H9 (cell line): ENCODE results near the gene EPB41L4B. TPM values are rescaled to one million over a fixed set of nuclear protein-coding genes. Genes with fewer than 3 reads are reported as not detected.

ENCODE experiments used
- DNase-seq: peaks from one replicate; pipeline ENCODE4 v3.0.0-alpha.2; 2017
- H2AFZ ChIP-seq: one replicate; pipeline ENCODE4 v1.6.1; 2013; ENCODE audit warnings: mild to moderate bottlenecking, low read length, control low read depth, moderate library complexity
- H2AK5ac ChIP-seq: 2 replicates; pipeline ENCODE4 v1.6.1; 2013; ENCODE audit warnings: low read length, control low read depth, mixed read lengths; ENCODE audit not compliant: insufficient read length
- H2BK120ac ChIP-seq: one replicate; pipeline ENCODE4 v1.6.1; 2013; ENCODE audit warnings: low read depth, mild to moderate bottlenecking, low read length, control low read depth, inconsistent platforms; ENCODE audit not compliant: poor library complexity, severe bottlenecking
- H2BK12ac ChIP-seq: 2 replicates; pipeline ENCODE4 v1.6.1; 2013; ENCODE audit warnings: low read length, control low read depth, mixed read lengths, low read depth; ENCODE audit not compliant: insufficient read length
- H2BK15ac ChIP-seq: 2 replicates; pipeline ENCODE4 v1.6.1; 2013; ENCODE audit warnings: low read depth, low read length, control low read depth
- H2BK20ac ChIP-seq: one replicate; pipeline ENCODE4 v1.6.1; 2013; ENCODE audit warnings: low read depth, mild to moderate bottlenecking, low read length, control low read depth, inconsistent platforms; ENCODE audit not compliant: poor library complexity, severe bottlenecking
- H2BK5ac ChIP-seq: 2 replicates; pipeline ENCODE4 v1.6.1; 2013; ENCODE audit warnings: low read length, control low read depth, mixed read lengths; ENCODE audit not compliant: insufficient read length
- H3K14ac ChIP-seq: 2 replicates; pipeline ENCODE4 v1.6.1; 2013; ENCODE audit warnings: low read length, control low read depth; ENCODE audit not compliant: insufficient read depth
- H3K18ac ChIP-seq: 2 replicates; pipeline ENCODE4 v1.6.1; 2013; ENCODE audit warnings: low read depth, mild to moderate bottlenecking, mixed read lengths, low read length, control low read depth; ENCODE audit not compliant: insufficient read length
- H3K23ac ChIP-seq: 2 replicates; pipeline ENCODE4 v1.6.1; 2013; ENCODE audit warnings: low read length, control low read depth, mixed read lengths, low read depth; ENCODE audit not compliant: insufficient read length
- H3K23me2 ChIP-seq: 2 replicates; pipeline ENCODE4 v1.6.1; 2013; ENCODE audit warnings: low read depth, mild to moderate bottlenecking, mixed read lengths, low read length, control low read depth; ENCODE audit not compliant: insufficient read length, poor library complexity, severe bottlenecking
- H3K27ac ChIP-seq: 2 replicates; pipeline ENCODE4 v1.5.1; 2013; ENCODE audit warnings: low read length, control low read depth, mixed read lengths, low read depth; ENCODE audit not compliant: insufficient read length
- H3K27me3 ChIP-seq: 2 replicates; pipeline ENCODE4 v1.6.1; 2013; ENCODE audit warnings: low read length, control low read depth, inconsistent platforms; ENCODE audit not compliant: insufficient read depth
- H3K4ac ChIP-seq: 2 replicates; pipeline ENCODE4 v1.6.1; 2013; ENCODE audit warnings: low read depth, mild to moderate bottlenecking, control low read depth, inconsistent platforms, low read length, moderate library complexity
- H3K4me1 ChIP-seq: 2 replicates; pipeline ENCODE4 v1.6.1; 2013; ENCODE audit warnings: low read length, control low read depth, inconsistent platforms; ENCODE audit not compliant: insufficient read depth
- H3K4me2 ChIP-seq: 2 replicates; pipeline ENCODE4 v1.6.1; 2013; ENCODE audit warnings: low read length, control low read depth, mixed read lengths; ENCODE audit not compliant: insufficient read length, insufficient read depth
- H3K56ac ChIP-seq: 2 replicates; pipeline ENCODE4 v1.6.1; 2013; ENCODE audit warnings: low read depth, mild to moderate bottlenecking, mixed read lengths, low read length, control low read depth; ENCODE audit not compliant: insufficient read length
- H3K79me1 ChIP-seq: 2 replicates; pipeline ENCODE4 v1.6.1; 2013; ENCODE audit warnings: low read depth, mild to moderate bottlenecking, moderate library complexity, low read length, control low read depth, inconsistent platforms; ENCODE audit not compliant: insufficient read depth, poor library complexity, severe bottlenecking
- H3K79me2 ChIP-seq: 2 replicates; pipeline ENCODE4 v1.6.1; 2013; ENCODE audit warnings: low read length, control low read depth, inconsistent platforms; ENCODE audit not compliant: insufficient read depth
- H3K9ac ChIP-seq: 2 replicates; pipeline ENCODE4 v1.6.1; 2013; ENCODE audit warnings: low read length, control low read depth, mixed read lengths; ENCODE audit not compliant: insufficient read length; ENCODE audit errors: extremely low read depth
- H3K9me3 ChIP-seq: one replicate; pipeline ENCODE4 v1.6.1; 2013; ENCODE audit warnings: low read depth, low read length, inconsistent platforms; ENCODE audit not compliant: control insufficient read depth
- H3T11ph ChIP-seq: one replicate; pipeline ENCODE4 v1.6.1; 2013; ENCODE audit warnings: mild to moderate bottlenecking, low read length, control low read depth, inconsistent platforms
- H4K20me1 ChIP-seq: one replicate; pipeline ENCODE4 v1.6.1; 2013; ENCODE audit not compliant: control insufficient read depth, insufficient read length, insufficient read depth
- H4K5ac ChIP-seq: 2 replicates; pipeline ENCODE4 v1.6.1; 2013; ENCODE audit warnings: low read depth, mild to moderate bottlenecking, mixed read lengths, low read length, control low read depth; ENCODE audit not compliant: insufficient read length
- H4K8ac ChIP-seq: replicated peaks from 2 replicates; pipeline ENCODE4 v1.6.1; 2013; ENCODE audit warnings: low read length, control low read depth, mixed read lengths, low read depth; ENCODE audit not compliant: insufficient read length
- H4K91ac ChIP-seq: 2 replicates; pipeline ENCODE4 v1.6.1; 2013; ENCODE audit warnings: low read depth, mild to moderate bottlenecking, moderate library complexity, mixed read lengths, low read length, control low read depth; ENCODE audit not compliant: insufficient read length
- H3K27ac Mint-ChIP-seq, 3 experiments: 2 replicates in 2 of 3; 3 replicates in 1 of 3; pipeline ENCODE4 v1.8.0; 2020 to 2021; ENCODE audit warnings: mixed read lengths in 3 of 3, mild to moderate bottlenecking in 1 of 3, moderate library complexity in 1 of 3
- H3K27me3 Mint-ChIP-seq: 2 replicates; pipeline ENCODE4 v1.8.0; 2021; ENCODE audit warnings: low read depth, mild to moderate bottlenecking, moderate library complexity, mixed read lengths
- H3K36me3 Mint-ChIP-seq, 3 experiments: 2 replicates in 2 of 3; 3 replicates in 1 of 3; pipeline ENCODE4 v1.8.0; 2020 to 2021; ENCODE audit warnings: low read depth in 3 of 3, mixed read lengths in 3 of 3; ENCODE audit not compliant: insufficient read depth in 1 of 3
- H3K4me1 Mint-ChIP-seq, 2 experiments: 2 replicates each; pipeline ENCODE4 v1.8.0; 2020; ENCODE audit warnings: mixed read lengths in 2 of 2
- H3K4me3 Mint-ChIP-seq, 2 experiments: 2 replicates in 1 of 2; 3 replicates in 1 of 2; pipeline ENCODE4 v1.8.0; 2020 to 2021; ENCODE audit warnings: mild to moderate bottlenecking in 2 of 2, mixed read lengths in 2 of 2, moderate library complexity in 1 of 2
- H3K9me3 Mint-ChIP-seq, 2 experiments: 2 replicates in 1 of 2; 3 replicates in 1 of 2; pipeline ENCODE4 v1.8.0; 2020; ENCODE audit warnings: mild to moderate bottlenecking in 2 of 2, mixed read lengths in 2 of 2, moderate library complexity in 1 of 2
- WGBS: extraction: QIAGEN DNeasy Blood & Tissue Kit; methylation state at CpG from one replicate; pipeline ENCODE4 v1.1.7; 2013; ENCODE audit warnings: missing lambda C conversion rate, low lambda C conversion rate, mixed read lengths; ENCODE audit not compliant: insufficient read length; ENCODE audit errors: extremely low coverage; 5-methylcytosine and 5-hydroxymethylcytosine counted together
- total RNA-seq: library from RNA; stranded (reverse); gene quantifications from 2 replicates; pipeline ENCODE4 v1.2.1, GENCODE V29; 2021
- TF ChIP-seq, protein P1 (sequence below): fragments of 200-600 bp; sonication (generic); conservative IDR thresholded peaks from 3 replicates; pipeline ENCODE4 v1.8.0; 2021; ENCODE audit warnings: antibody characterized with exemption, mild to moderate bottlenecking

Gene EPB41L4B
- total RNA-seq, 1 experiment from 2014 or later, result 18.9 TPM

DNA sequence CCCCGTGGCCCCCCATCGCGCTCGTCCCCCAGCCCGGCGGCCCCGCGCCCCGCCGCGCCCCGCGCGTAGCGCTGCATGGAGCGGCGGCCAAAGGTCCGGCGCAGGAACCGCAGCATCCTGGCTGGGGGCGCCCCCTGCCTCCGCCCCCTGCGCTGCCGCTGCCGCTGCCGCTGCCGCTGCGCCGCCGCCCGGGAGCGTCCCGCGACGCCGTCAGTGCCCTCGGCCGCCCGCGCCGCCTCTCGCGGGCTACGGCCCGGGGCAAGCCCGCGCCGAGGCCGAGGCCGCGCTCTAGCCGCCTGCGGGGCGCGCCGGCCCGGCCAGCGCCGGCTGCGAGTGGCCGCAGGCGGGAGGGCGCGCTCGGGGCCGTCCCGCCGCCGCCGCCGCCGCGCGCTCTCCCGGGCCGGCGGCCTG lies 523 bp downstream of the EPB41L4B start:
- Histone ChIP-seq H2BK5ac (no peak overlapping the region), H2BK15ac (no peak overlapping the region), H3K23me2 (peaks cover 18% of the 10 kb centered on the region), H2BK12ac (no peak overlapping the region), H3T11ph (no peak overlapping the region), H3K79me1 (peaks cover 4% of the 10 kb centered on the region), H3K79me2 (peaks cover 19% of the 10 kb centered on the region; the same call in 1 of the 2 replicates), H2BK120ac (no peak overlapping the region), H2AK5ac (no peak overlapping the region), H3K4ac (no peak overlapping the region), H3K4me1 (peaks cover 22% of the 10 kb centered on the region), H3K4me2 (peak overlapping the region; percentile 90), H3K9ac (no peak overlapping the region), H4K8ac (no peak overlapping the region), H3K56ac (no peak overlapping the region), H3K27ac (no peak overlapping the region), H3K14ac (no peak overlapping the region), H3K9me3 (no peaks in the 10 kb centered on the region), H4K5ac (no peak overlapping the region), H3K18ac (no peak overlapping the region), H2AFZ (no peak overlapping the region), H4K20me1 (no peaks in the 10 kb centered on the region), H3K27me3 (no peaks in the 10 kb centered on the region), H2BK20ac (no peak overlapping the region), H3K23ac (no peak overlapping the region), H4K91ac (no peak overlapping the region)
- Mint-ChIP-seq H3K36me3 (no peaks in the 10 kb centered on the region; a peak in 1 of 7 replicates), H3K27me3 (peaks cover 13% of the 10 kb centered on the region), H3K27ac (no peak overlapping the region), H3K9me3 (no peaks in the 10 kb centered on the region; a peak in 1 of 5 replicates), H3K4me1 (peaks cover 37 to 39% of the 10 kb centered on the region in 2 experiments), H3K4me3 (no peak overlapping the region)
- DNase-seq, result no peak
- TF ChIP-seq, protein P1, sequence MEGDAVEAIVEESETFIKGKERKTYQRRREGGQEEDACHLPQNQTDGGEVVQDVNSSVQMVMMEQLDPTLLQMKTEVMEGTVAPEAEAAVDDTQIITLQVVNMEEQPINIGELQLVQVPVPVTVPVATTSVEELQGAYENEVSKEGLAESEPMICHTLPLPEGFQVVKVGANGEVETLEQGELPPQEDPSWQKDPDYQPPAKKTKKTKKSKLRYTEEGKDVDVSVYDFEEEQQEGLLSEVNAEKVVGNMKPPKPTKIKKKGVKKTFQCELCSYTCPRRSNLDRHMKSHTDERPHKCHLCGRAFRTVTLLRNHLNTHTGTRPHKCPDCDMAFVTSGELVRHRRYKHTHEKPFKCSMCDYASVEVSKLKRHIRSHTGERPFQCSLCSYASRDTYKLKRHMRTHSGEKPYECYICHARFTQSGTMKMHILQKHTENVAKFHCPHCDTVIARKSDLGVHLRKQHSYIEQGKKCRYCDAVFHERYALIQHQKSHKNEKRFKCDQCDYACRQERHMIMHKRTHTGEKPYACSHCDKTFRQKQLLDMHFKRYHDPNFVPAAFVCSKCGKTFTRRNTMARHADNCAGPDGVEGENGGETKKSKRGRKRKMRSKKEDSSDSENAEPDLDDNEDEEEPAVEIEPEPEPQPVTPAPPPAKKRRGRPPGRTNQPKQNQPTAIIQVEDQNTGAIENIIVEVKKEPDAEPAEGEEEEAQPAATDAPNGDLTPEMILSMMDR, result no peak
- no CpG with 5 or more reads among the region's 77 CpGs for WGBS
